Skeletal muscle cell (primary cell): Measurements from ENCODE around the gene AKT1S1.
"Not testable (repeated sequence)": the region's sequence is repeated elsewhere in the genome, so short reads cannot be mapped to it uniquely, and the experiment has no call there.

ENCODE experiments used
- DNase-seq: peaks from one replicate; pipeline ENCODE4 v3.0.0-alpha.2; 2010; ENCODE audit warnings: low read depth
- H3K4me3 ChIP-seq: 2 replicates; pipeline ENCODE4 v1.5.1; 2011; ENCODE audit warnings: low read depth, mild to moderate bottlenecking, control low read depth, low read length, moderate library complexity

The AKT1S1 gene

DNA sequence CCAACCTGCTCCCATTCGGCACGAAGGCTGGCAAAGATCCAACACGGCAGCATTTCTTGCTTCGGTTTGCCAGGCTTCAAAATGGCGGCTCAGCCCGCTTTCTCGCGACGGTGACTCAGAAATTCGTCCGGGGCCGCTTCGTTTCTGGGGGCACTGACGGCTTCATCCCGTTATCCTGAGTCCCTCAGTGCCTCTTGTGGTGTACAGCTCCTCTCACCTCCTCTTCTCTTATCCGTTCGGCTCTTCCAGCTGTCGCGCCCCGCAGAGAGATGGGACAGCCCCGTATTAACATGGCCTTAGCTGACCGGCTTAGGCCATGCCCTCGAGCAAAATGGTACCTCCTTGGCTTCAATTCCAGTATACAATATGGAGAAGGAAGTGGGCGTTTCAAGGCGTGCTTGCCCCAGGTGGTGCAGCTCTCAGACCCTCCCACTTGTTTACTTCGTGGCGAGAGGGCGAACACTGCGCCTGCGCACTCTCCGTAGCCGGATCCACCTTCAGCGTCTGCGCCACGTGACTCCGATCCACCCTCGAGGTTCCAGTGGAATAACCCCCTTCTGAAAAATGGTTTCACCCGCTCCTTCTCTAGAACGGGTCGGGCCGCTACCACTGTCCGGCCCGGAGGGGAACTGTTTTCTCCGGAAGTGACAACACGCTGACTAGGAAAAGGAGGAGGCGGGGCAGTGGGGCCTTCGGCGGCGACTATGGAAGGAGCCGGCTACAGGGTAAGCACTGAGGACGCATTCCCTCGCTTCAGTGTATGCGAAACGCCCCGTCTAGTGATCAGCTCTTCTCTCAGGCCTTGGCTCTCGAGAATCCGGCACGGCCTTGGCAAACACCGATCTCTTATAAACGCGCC lies at the start of gene AKT1S1, which contains the start of gene TBC1D17:
Gene AKT1S1 (minus strand): TSS at position 336 of the 859 bp plus-strand sequence. CDS start 4,060 bp downstream, outside the sequence.
Gene TBC1D17 (plus strand): TSS at position 683 of the 859 bp plus-strand sequence. CDS start 22 bp downstream, at position 705.
- DNase-seq = peak; percentile 100
- peak within 1 kb of the TSS; percentile 66 for H3K4me3 ChIP-seq

- no peak for DNase-seq
- no peak overlapping the region for H3K4me3 ChIP-seq
These were observed 49.4 kb upstream of the AKT1S1 start for GRCh38 chr19:49926515-49926914.

DNA sequence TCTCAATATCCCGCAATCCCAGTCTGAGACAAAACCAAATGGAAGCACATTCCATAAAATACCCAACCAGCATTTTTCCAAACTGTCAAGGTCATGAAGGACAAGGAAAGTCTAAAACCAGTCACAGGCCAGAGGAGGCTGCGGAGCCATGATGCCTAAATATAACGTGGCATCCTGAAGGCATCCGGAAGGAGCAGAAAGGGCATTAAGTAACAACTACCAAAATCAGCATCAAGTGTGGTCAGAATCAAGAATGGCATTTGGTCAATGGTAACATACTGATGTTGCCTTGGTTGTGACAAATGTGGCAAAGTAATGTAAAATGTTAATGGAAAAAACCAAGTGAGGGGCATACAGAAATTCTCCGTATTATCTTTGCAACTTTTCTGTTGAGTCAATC lies 48.3 kb upstream of the AKT1S1 start:
- DNase-seq = no peak
- H3K4me3 ChIP-seq = no peak overlapping the region

GRCh38 chr19:49924881-49925210 lies 47.7 kb upstream of the AKT1S1 start:
- not testable (repeated sequence) for H3K4me3 ChIP-seq, DNase-seq

GRCh38 chr19:49924004-49924880 lies 47.1 kb upstream of the AKT1S1 start:
- no peak for DNase-seq
- no peak overlapping the region for H3K4me3 ChIP-seq

GRCh38 chr19:49923055-49924003 lies 46.2 kb upstream of the AKT1S1 start:
- H3K4me3 ChIP-seq = no peak overlapping the region
- no peak for DNase-seq

DNA sequence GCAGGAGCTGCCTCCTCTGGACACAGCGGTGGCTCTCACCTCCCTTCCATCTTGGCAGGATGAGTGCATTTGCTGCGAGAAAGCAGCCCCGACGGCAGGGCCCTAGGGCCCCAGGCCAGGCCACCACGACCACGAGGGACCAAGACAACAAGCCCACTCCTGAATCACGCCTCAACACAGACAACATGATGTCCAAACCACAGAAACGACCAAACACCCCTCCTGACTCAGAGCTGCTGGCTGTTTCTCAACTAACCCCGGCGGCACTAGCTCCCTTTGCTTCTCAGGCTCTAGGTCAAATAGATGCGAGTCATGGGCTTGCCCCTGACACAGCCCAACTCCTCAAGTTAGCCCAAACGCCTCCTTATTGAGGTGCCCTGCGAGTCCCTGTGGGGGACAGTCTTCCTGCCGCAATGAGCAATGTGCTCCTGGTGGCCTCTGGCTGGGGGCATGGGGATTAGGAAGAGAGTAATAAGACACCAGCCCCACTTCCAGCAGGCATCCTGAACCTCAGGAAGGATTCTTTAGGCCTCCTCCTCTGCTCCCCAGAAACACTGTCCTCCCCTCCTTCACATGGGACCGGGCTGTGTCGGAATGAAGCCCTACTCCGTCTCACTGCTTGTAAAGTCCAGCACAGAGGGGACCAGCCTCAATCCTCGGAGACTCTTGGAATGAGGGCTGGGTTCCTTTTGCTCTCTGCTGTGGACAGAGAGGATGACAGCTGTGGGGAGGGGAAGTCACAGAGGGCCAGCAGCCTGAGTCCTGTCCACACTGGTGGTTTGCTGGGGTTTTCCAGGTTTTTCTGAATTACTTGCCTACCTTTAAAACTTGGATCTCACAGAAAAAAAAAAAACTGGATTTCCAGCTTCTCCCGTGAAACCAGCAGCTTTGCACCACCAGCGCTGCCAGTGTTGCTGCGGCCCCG lies 45.0 kb upstream of the AKT1S1 start:
- DNase-seq = peak; percentile 45
- H3K4me3 ChIP-seq = no peak overlapping the region

GRCh38 chr19:49920624-49921363 lies 43.6 kb upstream of the AKT1S1 start:
- DNase-seq = no peak
- H3K4me3 ChIP-seq = no peak overlapping the region

- no peak overlapping the region for H3K4me3 ChIP-seq
- no peak for DNase-seq
These were observed 40.9 kb upstream of the AKT1S1 start for GRCh38 chr19:49918089-49918488.

- no peak for DNase-seq
- H3K4me3 ChIP-seq = no peak overlapping the region
These were observed 39.9 kb upstream of the AKT1S1 start for GRCh38 chr19:49916839-49917733.

DNA sequence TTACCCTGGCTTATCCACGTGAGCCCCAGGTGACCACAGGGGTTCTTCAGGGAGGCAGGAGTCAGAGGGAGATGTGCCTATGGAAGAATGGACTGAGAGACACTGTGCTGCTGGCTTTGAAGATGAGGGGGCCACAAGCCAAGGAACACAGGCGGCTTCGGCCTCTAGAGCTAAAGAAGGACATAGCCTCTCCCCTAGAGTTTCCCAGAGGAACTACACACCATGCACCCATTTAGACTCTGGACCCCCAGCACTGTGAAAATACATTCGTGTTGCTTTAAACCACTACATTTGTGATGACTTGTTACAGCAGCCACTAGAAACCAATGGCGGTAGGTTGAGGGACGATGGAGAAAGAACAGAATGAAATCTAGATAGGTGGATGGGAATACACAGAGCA lies 38.1 kb upstream of the AKT1S1 start:
- DNase-seq = no peak
- no peak overlapping the region for H3K4me3 ChIP-seq

DNA sequence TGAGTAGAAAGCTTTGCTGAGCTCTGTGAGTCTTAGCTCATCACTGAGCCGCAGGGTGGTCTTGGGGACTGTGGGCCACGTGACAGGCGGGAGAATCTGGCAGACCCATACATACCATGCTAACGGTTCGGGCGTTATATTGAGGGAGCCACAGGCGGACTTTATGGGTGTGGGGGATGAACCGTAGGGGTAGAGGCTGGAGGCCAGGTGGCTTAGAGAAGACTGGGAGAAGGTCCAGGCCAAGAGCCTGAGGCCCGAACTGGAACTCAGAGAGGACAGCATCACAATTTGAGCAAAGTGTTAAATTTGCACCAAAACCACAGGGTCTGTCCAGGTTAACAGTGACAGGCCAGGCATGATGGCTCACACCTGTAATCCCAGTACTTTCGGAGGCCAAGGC lies 36.6 kb upstream of the AKT1S1 start:
- no peak overlapping the region for H3K4me3 ChIP-seq
- DNase-seq = no peak

- H3K4me3 ChIP-seq = no peak overlapping the region
- no peak for DNase-seq
These were observed 36.0 kb upstream of the AKT1S1 start for GRCh38 chr19:49912965-49913685.

DNA sequence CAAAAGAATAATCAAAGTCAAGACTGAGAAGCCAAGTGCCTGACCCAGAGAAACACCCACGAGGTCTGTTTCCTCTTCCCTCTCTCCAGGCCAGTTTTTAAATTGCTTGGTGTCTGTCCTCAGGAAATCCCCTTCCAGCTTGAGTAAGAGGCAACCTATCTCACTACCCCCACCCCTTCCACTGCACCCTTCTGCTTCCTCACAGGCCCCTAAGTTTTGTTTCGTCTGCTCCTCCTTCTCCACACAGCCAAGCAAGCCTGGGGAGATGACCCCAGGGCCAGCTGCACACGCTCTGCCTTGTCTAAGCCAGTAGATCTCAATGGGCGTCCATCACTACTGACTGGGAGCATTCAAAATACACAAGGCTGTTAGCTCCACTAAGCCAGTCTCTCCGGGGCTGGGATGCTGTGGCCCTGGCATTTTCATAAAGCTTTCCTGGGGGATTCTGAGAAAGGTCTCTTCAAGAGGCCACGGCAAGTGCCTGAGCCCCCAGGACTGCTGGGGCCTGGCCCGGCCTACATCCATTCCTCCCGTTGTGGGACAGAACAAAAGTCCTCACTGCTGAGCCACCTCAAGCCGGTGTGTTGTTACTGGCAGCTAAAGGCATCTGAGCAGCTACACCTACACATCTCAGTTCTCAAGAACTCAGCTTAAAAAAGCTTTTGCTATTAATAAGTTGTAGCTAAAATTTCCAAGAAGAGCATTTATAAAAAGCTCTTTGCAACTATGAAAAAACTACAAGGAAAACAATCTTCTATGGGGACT lies 34.4 kb upstream of the AKT1S1 start:
- no peak overlapping the region for H3K4me3 ChIP-seq
- no peak for DNase-seq

GRCh38 chr19:49910179-49910578 lies 33.0 kb upstream of the AKT1S1 start:
- H3K4me3 ChIP-seq = no peak overlapping the region
- DNase-seq = no peak
